ENCODE data around the gene EML1.

- TF ChIP-seq CTCF (IDR thresholded peaks at IDR 0.05; ENCODE audit: poor library complexity) (no peak), EZH2 (IDR thresholded peaks at IDR 0.05; ENCODE audit: borderline replicate concordance) (no peak), EZH2phosphoT487 (IDR thresholded peaks at IDR 0.05; ENCODE audit: low read depth, severe bottlenecking, unreplicated experiment) (no peak)
Observed at GRCh38 chr14:99947695-99948094, 154.5 kb downstream of the EML1 start.

Measured in hepatocyte (in vitro differentiated cells).